HG03342 (cell line): ENCODE results near the gene DSG2.
A peak's percentile ranks its signal among the peaks of the same experiment; 100 is the strongest.
"Not testable (repeated sequence)": the region's sequence is repeated elsewhere in the genome, so short reads cannot be mapped to it uniquely, and the experiment has no call there.

Source experiments
- ATAC-seq: cut with Tn5 transposase; IDR thresholded peaks from one replicate; pipeline ENCODE4 v1.9.1; 2021; ENCODE audit warnings: mild to moderate bottlenecking, moderate library complexity; ENCODE audit not compliant: unreplicated experiment

The DSG2 gene

GRCh38 chr18:31497836-31498573 lies at the start of gene DSG2:
Gene DSG2, plus strand, starts transcription at chr18:31498177. Its CDS starts 75 bp downstream, at chr18:31498252.
- ATAC-seq = peak; percentile 50

GRCh38 chr18:31450409-31450808 lies 47.6 kb upstream of the DSG2 start:
- no peak for ATAC-seq

DNA sequence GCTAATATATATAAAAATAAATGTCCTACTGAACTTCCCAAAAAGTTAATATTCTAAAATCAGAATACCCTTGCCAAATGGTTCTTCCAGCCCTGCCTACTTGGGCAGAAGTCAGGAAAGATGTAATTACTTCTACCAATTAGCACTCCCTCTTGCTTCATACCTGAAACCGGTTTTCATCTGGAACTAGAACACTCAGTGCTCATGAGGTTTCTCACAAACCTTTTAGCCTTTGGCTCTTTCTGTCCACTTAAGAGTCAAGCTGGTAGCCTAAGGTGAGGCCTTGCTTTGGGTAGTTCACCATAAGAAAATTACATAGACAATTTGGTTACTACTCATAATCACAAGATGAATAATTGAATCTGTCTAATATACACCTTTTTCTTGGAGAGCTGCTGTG lies 46.4 kb upstream of the DSG2 start:
- no peak for ATAC-seq

- ATAC-seq = no peak
Observed at GRCh38 chr18:31454066-31454708, 43.8 kb upstream of the DSG2 start.

- no peak for ATAC-seq
Observed at GRCh38 chr18:31469629-31470028, 28.3 kb upstream of the DSG2 start.

GRCh38 chr18:31478688-31479087 lies 19.3 kb upstream of the DSG2 start:
- no peak for ATAC-seq

GRCh38 chr18:31482051-31482450 lies 15.9 kb upstream of the DSG2 start:
- no peak for ATAC-seq

DNA sequence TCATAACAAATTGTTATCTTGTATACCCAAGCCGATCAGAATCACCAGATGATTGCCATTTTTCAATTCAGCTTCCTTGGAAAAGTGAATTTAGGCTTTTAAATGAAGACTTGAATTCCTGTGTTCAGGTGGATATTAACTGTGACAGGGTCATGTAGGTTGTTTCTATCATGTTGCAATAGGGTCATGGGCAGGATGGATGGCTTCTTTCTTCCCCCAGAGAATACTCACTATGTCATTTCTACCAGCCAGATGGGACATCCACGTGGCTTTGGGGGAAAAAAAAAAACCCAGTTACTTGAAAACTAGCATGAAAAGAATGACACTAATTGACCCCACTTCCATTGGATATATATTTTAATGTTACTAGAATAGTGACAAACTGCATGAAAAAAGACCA lies 14.6 kb upstream of the DSG2 start:
- no peak for ATAC-seq

GRCh38 chr18:31484461-31484860 lies 13.5 kb upstream of the DSG2 start:
- ATAC-seq = no peak

GRCh38 chr18:31486165-31486564 lies 11.8 kb upstream of the DSG2 start:
- no peak for ATAC-seq

- no peak for ATAC-seq
Observed at GRCh38 chr18:31487246-31488015, 10.5 kb upstream of the DSG2 start.

GRCh38 chr18:31489311-31489710 lies 8.7 kb upstream of the DSG2 start:
- no peak for ATAC-seq

DNA sequence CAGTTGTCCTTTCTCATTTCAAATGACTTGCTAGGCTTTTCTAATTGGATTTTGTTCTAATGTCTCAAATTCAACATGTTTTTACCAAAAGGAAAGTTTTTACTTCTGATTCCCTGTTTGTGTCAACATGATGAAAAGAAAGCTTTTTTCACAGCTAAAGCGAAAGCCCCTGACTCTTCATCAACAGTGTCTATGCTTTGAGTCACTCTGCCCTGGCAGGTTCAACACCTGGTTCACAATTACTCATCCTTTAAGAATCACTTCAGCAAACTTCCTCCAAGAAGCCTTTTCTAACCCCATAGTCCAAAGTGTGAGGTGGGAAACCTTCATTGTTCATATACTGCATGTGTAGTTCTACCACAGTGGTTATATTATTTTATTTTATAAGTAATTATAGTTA lies 7.6 kb upstream of the DSG2 start:
- peak; percentile 91 for ATAC-seq

GRCh38 chr18:31490833-31491232 lies 7.1 kb upstream of the DSG2 start:
- no peak for ATAC-seq

DNA sequence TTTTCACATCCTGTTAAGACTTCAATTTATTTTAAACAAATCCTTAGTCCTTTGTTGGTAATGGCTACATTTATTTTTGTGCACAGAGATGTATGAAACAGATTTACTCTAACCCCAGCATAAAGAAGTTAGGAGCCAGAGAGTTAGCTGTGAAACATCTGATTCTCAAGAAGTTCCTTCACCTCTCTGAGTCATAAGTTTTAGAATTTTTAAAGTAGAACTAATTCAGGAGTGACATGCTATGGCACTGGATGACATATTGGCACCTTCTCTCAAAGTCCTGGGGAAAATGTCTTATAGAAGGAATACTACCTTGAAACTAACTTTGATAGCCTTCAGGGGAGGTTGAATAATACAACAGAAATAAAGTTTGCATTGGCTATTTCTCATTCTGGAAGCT lies 6.4 kb upstream of the DSG2 start:
- no peak for ATAC-seq

DNA sequence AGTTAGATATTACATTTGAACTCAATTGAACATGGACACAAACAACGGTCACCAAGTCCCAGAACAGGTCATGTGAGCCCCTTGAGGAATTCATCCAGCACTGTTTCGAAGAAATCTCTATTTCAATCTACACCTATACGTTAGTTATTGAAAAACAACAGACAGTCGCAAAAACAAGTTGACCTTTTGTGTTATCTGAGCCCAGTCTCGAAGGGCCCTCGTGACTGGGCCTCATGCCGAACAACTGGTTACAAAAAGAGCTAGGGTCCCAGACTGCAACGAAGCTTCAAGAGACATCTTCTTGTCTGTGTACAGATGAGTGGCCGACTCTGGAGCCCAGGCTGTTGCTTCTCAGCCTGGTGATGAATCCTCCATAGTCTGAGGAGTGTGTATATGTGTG lies 5.3 kb upstream of the DSG2 start:
- no peak for ATAC-seq

- no peak for ATAC-seq
Observed at GRCh38 chr18:31493171-31493570, 4.8 kb upstream of the DSG2 start.

GRCh38 chr18:31493941-31494340 lies 4.0 kb upstream of the DSG2 start:
- ATAC-seq = no peak

DNA sequence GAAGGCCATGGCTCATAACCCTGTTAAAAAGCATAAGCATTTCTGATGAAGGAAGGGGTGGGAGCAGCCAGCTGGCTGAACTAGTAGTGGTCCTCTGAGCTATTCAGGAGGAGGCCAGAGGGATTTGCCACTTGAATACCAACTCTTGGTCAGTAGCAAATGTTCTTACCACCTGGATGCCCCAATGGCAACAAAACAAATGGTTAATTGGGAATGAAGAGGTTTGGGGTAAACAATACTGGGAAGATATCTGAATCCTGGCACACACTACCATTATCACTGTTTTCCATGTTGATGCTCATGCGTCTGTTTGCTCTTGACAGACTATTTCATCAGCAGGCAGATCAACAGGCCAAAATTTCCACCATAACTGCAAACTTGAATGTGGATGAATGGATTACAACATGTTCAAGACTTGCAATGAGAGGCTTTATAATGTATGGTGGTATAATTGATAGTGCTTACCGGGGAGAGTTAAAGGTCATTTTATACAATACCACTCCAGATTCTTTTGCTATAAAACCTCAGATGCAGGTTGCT lies 3.2 kb upstream of the DSG2 start:
- ATAC-seq = not testable (repeated sequence)

DNA sequence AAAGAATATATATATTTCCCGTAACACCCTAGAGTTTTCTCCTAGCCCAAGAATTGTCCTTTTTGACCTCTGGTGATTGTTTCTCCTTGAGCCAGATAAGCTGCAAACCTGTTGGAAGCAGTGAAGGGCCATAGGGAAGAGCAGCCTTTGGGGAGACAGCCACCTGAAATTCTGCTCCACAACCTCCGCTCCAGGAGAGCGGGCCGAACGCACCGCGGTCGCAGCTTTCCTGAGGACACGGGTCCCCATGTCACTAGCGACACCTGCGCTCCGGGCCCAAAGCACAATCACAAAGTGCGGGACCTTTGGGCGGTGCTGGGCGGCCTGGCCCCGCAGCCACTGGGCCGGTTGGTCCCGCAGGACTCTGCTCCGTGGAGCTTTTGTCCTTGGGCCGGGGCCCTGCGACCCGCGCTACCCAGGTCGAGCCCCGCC lies 557 bp upstream of the DSG2 start:
- peak; percentile 12 for ATAC-seq
